Measurements from ENCODE around the gene MLH1.
"Not testable (repeated sequence)": the region's sequence is repeated elsewhere in the genome, so short reads cannot be mapped to it uniquely, and the experiment has no call there.

MLH1 gene

DNA sequence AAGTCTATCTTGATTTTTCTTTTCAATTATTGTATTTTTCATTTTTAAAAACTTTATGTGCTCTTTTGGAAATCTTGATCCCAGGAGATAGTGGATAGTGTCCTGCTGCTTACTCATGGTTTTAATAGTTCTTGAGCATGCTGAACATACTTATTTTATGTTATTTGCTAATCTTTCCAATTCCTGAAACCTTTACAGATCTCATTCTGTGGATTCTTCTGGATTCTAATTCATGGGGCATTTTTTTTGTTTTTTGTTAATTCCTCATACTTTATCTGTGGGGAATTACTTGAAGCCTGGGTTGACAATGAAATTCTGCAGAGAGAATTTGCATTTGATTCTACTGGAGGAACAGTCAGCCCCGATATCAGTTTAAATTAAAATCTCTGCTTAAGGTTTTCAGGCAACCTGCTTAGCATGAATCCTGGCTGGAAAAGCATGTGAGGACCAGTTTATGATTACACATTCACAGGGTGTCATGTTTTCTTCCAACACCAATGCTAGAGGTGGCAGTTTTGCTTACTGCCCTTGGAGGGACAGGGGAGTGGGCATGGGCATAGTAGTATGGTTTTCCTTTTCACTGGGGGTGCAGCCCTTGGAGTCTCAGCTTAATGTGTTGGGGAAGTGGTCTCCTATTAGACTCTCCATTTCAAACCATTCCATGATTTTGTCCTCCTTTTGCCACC, 46.0 kb downstream of the MLH1 start:
- no peak for DNase-seq

DNA sequence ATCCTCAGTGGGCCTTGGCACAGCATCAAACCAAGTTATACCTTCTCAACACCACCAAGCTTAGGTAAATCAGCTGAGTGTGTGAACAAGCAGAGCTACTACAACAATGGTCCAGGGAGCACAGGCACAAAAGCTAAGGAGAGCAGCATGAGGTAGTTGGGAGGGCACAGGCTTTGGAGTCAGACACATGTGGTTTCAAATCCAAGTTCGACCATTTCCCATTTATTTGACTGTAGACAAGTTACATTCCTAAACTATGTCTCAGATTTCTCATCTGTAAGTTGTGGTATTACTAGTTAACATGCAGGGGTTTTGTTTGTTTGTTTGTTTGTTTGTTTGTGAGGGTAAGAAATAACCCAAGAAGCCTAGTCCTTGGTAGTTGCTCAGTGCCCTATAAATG, 46.9 kb downstream of the MLH1 start:
- no peak for DNase-seq

DNA sequence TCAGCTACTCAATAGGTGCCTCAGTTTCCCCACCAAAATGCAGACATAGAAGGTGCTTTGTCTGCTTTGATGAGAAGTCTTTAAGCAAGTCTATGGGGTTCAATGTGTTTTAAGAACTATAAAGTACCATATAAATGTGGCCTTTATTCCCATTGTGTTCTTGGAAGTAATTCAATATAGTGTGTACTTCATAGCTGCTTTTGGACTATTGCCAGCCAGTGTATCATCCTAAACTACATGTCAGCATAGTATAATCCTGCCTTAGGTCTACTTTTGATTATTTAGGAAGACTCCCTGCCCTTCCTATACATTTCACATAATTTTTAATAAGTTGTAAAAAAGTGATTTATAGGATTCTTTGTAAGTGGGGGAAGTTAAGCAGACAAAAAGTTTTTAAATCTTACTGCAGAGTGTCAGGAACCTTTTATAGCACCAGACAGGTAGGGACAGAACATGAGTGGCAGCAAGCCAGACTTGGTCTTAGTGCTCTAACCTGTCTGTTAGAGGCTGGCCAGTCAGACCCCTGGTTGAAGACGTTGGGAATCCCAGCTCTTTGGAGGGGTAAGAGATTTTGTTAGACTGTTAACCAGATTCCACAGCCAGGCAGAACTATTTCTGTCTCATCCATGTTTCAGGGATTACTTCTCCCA, 48.4 kb downstream of the MLH1 start:
- DNase-seq, result no peak

DNA sequence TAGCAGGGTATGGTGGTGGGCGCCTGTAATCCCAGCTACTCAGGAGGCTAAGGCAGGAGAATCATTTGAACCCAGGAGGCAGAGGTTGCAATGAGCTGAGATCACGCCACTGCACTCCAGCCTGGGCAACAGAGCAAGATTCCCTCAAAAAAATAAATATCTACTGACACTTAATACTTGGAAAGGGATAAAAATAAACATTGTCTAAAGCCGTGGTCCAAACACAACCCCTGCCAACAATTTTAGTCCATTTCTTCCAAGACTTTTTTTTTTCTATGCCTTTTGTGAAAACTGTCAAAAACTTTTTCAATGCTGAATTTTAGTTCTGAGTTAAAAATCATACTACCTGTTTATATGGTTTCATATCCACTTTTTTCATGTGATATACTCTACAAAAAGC, 49.4 kb downstream of the MLH1 start:
- DNase-seq, result not testable (repeated sequence)

- no peak for DNase-seq
Measured at GRCh38 chr3:37050282-37050681, 57.0 kb downstream of the MLH1 start.

DNA sequence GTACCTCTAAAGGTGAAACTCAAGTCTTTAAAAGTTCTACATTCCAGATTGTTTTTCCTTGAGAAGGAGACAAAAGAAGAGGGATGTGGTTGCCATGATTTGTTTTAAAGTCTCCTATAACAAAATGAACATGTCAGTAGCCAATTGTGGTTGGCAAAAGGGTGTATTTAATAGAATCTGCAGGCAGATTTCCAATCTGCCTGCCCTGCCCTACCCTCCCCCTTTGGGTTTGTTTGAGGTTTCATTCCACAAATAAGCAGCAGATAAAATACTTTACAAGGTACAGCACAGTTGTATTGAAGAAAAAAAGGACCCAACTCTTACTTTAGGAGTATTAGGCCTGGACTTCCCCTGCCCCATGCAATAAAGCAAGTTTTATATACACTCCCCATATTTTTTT, 59.5 kb downstream of the MLH1 start:
- DNase-seq, result no peak

DNA sequence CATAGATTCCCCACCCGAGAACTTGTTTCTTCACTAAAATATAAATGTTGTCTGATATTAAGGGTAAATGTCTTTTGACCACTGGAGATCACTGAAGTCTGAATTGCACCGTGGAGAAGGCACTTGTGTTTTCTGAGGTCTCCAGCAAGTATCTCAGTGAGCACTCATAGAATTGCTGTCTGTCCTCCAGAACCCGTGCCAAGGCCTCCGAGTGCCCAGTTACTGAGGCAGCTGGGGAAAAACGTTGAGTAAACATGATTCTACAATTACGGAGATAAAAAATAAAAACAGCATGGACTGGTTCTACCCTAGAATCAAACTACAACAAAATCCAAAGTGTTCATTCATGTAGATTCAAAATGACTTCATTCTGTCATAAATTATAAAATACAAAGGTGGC, 60.0 kb downstream of the MLH1 start:
- no peak for DNase-seq

GRCh38 chr3:37053753-37054152, 60.4 kb downstream of the MLH1 start:
- no peak for DNase-seq

- DNase-seq, result no peak
Measured at GRCh38 chr3:37054370-37054769, 61.1 kb downstream of the MLH1 start.

- DNase-seq, result not testable (repeated sequence)
Measured at GRCh38 chr3:37055077-37055476, 61.8 kb downstream of the MLH1 start.

- DNase-seq, result no peak
Measured at GRCh38 chr3:37056826-37057225, 63.5 kb downstream of the MLH1 start.

- DNase-seq, result no peak
Measured at GRCh38 chr3:37058117-37058516, 64.8 kb downstream of the MLH1 start.

- DNase-seq, result no peak
Measured at GRCh38 chr3:37064747-37065146, 71.4 kb downstream of the MLH1 start.

DNA sequence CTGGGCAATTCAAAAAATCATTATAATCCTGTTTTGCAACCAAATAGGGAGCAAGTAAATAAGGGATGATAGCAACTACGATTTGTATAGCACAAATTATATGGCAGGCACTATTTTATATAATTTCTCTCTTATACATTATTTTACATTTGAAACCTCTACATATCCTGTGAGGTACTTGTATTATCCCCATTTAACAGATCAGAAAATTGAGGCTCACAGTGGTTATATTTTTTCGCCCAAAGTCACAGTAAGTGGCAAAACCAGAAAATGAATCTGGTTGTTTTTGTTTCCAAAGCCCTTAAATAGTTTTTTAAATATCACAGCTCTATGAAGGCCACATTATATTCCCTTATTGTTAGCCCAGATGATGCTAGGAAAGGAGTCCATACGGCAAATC, 74.3 kb downstream of the MLH1 start:
- no peak for DNase-seq

DNA sequence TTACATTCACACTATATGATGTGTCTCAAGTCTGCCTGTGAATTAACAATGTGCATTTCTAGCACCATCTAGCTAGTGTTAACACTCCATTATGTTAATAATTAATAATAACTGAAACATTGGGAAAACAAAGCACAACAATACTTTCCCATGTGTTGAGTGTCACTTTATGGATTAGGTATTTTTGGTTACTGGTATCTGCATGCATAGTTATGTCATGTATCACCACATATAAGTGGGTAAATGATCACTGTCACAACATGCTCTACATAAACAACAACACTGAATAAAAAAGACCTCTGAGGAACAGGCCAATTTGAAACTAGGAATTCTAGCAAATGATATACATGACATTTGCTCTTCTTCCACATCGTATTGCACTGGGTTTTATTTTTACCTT, 74.7 kb downstream of the MLH1 start:
- DNase-seq, result no peak

DNA sequence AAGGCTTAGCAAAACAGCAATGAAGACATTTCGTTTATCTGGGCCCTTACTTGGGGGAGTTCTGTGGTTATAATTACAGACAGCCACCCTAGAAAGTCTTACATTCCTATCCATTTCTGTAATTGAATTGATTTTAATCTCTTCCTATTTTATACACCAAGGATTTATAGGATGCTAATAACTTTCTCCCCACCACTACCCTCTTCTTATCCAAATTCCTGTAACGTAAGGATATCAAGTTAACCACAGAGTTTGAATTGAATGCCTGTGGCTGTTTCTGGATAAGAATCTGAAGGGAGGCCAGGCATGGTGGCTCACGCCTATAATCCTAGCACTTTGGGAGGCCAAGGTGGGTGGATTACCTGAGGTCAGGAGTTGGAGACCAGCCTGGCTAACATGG, 78.6 kb downstream of the MLH1 start:
- DNase-seq, result no peak

DNA sequence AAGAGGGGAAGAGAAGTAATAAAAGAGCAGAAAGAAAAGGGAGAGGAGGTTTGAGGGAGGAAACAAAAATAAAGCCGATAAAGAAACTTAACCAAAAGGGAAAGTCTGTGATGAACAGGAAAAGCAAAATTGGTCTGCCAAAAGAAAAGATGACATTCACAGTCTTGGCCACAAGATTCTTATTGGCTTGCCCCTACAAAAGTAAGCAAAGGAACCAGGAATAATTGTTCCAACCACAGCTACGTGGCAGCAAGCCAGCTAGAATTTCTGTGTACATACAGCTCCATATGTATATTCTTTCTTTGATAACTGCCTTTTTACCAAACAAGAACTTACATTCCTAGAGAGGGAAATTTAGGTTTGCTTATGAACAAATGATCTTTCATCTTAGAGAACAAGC, 79.6 kb downstream of the MLH1 start:
- no peak for DNase-seq

GRCh38 chr3:37074178-37074577, 80.9 kb downstream of the MLH1 start:
- DNase-seq, result no peak

DNA sequence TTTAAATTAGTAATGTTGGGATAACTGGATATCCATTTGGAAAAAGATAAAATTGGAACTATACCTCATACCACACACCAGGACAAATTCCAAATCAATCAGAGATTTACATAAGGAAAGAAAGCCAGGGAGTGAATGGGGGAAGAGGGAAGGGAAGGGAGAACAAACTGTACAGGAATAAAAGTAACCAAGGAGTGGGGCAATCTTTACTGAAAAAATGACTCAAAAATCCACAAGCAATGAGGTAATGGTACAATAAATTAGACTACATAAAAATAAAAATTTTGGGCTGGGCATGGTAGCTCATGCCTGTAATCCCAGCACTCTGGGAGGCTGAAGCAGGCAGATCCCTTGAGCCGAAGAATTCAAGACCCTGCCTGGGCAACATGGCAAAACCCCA, 82.6 kb downstream of the MLH1 start:
- DNase-seq, result no peak

- DNase-seq, result no peak
Measured at GRCh38 chr3:37082317-37082716, 89.0 kb downstream of the MLH1 start.

GRCh38 chr3:37086918-37087317, 93.6 kb downstream of the MLH1 start:
- no peak for DNase-seq

- no peak for DNase-seq
Measured at GRCh38 chr3:37087870-37088269, 94.6 kb downstream of the MLH1 start.

GRCh38 chr3:37092484-37092883, 99.2 kb downstream of the MLH1 start:
- no peak for DNase-seq

DNA sequence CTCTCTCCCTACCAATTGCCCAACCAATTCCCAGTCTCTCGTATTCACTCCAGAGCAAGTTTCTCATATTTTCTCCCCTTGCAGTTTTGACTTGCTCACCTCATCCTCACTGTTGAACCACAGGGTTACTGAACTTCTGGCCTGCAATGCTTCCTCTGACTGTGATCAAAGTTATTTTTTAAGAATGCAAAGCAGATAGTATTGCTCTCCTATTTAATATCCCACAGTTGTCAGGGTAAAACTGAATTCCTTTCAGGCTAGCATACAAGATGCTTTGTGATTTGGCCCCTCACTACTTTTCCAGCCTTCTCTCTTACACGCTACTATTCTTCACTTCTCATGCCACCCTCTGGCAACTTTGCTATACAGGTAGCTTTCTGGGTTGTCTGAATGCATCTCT, 100.2 kb downstream of the MLH1 start:
- DNase-seq, result no peak

DNA sequence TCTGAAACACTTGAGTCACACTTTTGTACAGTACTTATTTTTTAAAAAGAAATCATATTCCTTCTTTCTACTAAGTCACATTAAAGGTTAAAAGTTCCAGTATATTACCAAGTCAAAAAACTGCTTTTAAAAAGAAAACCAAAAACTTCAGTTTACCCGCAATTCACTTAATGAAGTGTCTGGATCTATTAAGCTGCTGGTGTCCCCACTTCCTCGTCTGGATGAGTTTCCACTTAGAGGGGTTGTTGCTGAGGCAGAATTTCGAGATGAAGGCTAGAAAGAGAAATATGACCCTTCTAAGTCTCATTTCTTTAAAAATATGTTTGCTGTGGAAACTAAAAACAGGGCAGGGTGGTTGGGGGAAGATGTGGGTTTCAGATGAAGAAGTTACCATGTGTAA, 101.3 kb downstream of the MLH1 start:
- no peak for DNase-seq
